DND-41 (cell line): ENCODE data around the gene CERS2.

Source experiments
- ATAC-seq: fragments of 200-7000 bp; cut with Tn5 transposase; 3 replicates; pipeline ENCODE4 v1.9.1; 2021; ENCODE audit warnings: low read depth; ENCODE audit not compliant: insufficient read depth
- DNase-seq: peaks from one replicate; pipeline ENCODE4 v3.0.0-alpha.2; 2020
- H2AFZ ChIP-seq: 2 replicates; pipeline ENCODE4 v1.6.0; 2012; ENCODE audit warnings: low read depth, low read length
- H3K27ac ChIP-seq: 2 replicates; pipeline ENCODE4 v1.5.1; 2012; ENCODE audit warnings: low read length, inconsistent platforms
- H3K27me3 ChIP-seq: fragments of 200-600 bp; sonication (generic); 2 replicates; pipeline ENCODE4 v1.6.0; 2012; ENCODE audit warnings: low read length, mild to moderate bottlenecking, inconsistent platforms; ENCODE audit not compliant: insufficient read depth, poor library complexity
- H3K36me3 ChIP-seq: 2 replicates; pipeline ENCODE4 v1.5.1; 2012; ENCODE audit warnings: low read length, inconsistent platforms; ENCODE audit not compliant: insufficient read depth
- H3K4me1 ChIP-seq: 2 replicates; pipeline ENCODE4 v1.5.1; 2012; ENCODE audit warnings: mild to moderate bottlenecking, low read length; ENCODE audit not compliant: insufficient read depth
- H3K4me2 ChIP-seq: 2 replicates; pipeline ENCODE4 v1.6.0; 2012; ENCODE audit warnings: mild to moderate bottlenecking, moderate library complexity, low read length, inconsistent platforms; ENCODE audit not compliant: insufficient read depth
- H3K4me3 ChIP-seq, 2 experiments: fragments of 200-600 bp in 1 of 2; shearing (Covaris generic) in 1 of 2; 2 replicates each; pipeline ENCODE4 v1.5.1; 2012 to 2016; ENCODE audit warnings: inconsistent platforms in 2 of 2, low read length in 2 of 2, mild to moderate bottlenecking in 2 of 2, low read depth in 1 of 2, moderate library complexity in 1 of 2
- H3K79me2 ChIP-seq: 2 replicates; pipeline ENCODE4 v1.6.0; 2012; ENCODE audit warnings: low read length, inconsistent platforms; ENCODE audit not compliant: insufficient read depth
- H3K9ac ChIP-seq: 2 replicates; pipeline ENCODE4 v1.6.0; 2012; ENCODE audit warnings: low read depth, mild to moderate bottlenecking, inconsistent platforms, low read length, moderate library complexity
- H3K9me3 ChIP-seq: 2 replicates; pipeline ENCODE4 v1.5.1; 2012; ENCODE audit warnings: low read length, moderate library complexity, mild to moderate bottlenecking, inconsistent platforms; ENCODE audit not compliant: insufficient read depth, severe bottlenecking
- H4K20me1 ChIP-seq: 2 replicates; pipeline ENCODE4 v1.6.0; 2012; ENCODE audit warnings: low read length; ENCODE audit not compliant: insufficient read depth
- CTCF ChIP-seq: IDR thresholded peaks from 2 replicates; pipeline ENCODE4 v1.5.1; 2012; ENCODE audit warnings: borderline replicate concordance, low read length, moderate library complexity, mild to moderate bottlenecking; ENCODE audit not compliant: poor library complexity, severe bottlenecking; ENCODE audit errors: extremely low read depth
- EZH2 ChIP-seq: IDR thresholded peaks from 3 replicates; pipeline ENCODE4 v1.6.1; 2012; ENCODE audit warnings: borderline replicate concordance, low read depth, mild to moderate bottlenecking, moderate library complexity, low read length, inconsistent platforms; ENCODE audit not compliant: severe bottlenecking

CERS2 gene

GRCh38 chr1:151006327-151007052, 31.9 kb upstream of the CERS2 start, which contains the start of gene MINDY1:
MINDY1 (minus strand) TSS chr1:151006902; CDS start chr1:151002617, 4,285 bp downstream.
- H2AFZ ChIP-seq: peak within 1 kb of the TSS; percentile 87
- peak within 1 kb of the TSS; percentile 70 for H3K9ac ChIP-seq
- peaks cover 29% of the 10 kb centered on the region for H3K79me2 ChIP-seq
- H3K27ac ChIP-seq: peak within 1 kb of the TSS; percentile 84
- ATAC-seq: peak; percentile 69
- H3K4me1 ChIP-seq: peaks cover 80% of the 10 kb centered on the region
- H3K4me2 ChIP-seq: peak within 1 kb of the TSS; percentile 88
- H3K9me3 ChIP-seq: no peaks in the 10 kb centered on the region
- TF ChIP-seq EZH2: no peak
- TF ChIP-seq CTCF: peak; percentile 67
- peak; percentile 62 for DNase-seq
- no peaks in the 10 kb centered on the region for H3K27me3 ChIP-seq
- peak within 1 kb of the TSS; percentile 3 to 73; a peak in 3 of 4 replicates for H3K4me3 ChIP-seq
- H4K20me1 ChIP-seq: no peaks in the 10 kb centered on the region
- H3K36me3 ChIP-seq: peaks cover 3% of the 10 kb centered on the region; the same call in 1 of the 2 replicates

DNA sequence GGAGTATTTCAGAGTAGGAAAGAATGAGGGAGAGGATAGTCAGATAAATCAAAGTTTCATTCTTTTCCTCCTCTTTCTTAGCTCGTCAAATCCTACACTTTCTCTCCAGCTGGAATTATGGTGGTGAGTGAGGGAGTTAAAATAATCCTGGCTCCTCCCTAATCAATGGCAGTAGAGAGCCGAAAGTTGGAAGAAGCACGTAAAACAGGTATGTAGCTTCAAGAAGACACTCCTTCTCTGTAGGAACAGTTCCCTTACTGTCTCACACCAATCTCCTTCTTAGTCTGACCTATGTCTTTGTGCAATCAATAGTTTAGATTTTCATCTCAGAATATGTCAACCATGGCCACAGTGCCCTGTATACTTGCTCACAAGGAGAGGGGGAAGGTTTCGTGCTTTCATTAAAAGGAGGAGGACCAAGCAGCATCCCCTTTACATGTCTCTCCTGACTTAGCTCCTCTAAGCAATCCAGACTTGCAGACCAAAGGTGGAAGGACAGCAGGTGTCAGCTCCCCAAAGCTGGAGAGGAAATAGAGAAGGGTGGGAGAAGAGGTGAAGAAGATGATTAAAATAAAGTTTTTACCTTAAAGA, 31.2 kb upstream of the CERS2 start:
- no peaks in the 10 kb centered on the region for H4K20me1 ChIP-seq
- no peak for ATAC-seq
- no peaks in the 10 kb centered on the region for H3K9me3 ChIP-seq
- H3K79me2 ChIP-seq: peaks cover 24% of the 10 kb centered on the region
- peak overlapping the region; percentile 3 to 62; a peak in 3 of 4 replicates for H3K4me3 ChIP-seq
- H3K4me2 ChIP-seq: peak overlapping the region; percentile 88
- H3K4me1 ChIP-seq: peaks cover 74% of the 10 kb centered on the region
- H3K9ac ChIP-seq: peak overlapping the region; percentile 56
- H3K27ac ChIP-seq: peak overlapping the region; percentile 84
- no peaks in the 10 kb centered on the region for H3K27me3 ChIP-seq
- peaks cover 3% of the 10 kb centered on the region; the same call in 1 of the 2 replicates for H3K36me3 ChIP-seq
- peak overlapping the region; percentile 87 for H2AFZ ChIP-seq
- TF ChIP-seq CTCF (no peak), EZH2 (no peak)
- no peak for DNase-seq

DNA sequence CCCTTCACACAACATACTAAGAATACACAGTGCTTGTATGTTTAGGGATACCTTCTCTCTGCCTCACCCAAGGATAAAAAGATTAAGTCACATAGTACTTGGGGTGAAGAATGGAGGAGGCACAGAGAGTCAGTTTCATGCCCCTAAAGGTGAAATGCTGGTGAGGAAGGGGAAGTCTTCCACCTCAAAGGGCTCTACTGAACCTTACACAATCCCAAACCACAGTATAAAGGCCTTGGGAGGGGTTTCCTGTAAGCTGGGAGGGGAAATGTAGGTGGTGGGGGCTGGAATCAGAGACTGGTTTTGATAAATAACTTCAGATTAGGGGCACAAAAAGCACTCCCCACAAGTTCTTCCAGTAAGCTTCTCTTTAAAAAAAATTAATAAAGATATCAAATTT, 28.5 kb upstream of the CERS2 start:
- DNase-seq (peak; percentile 53), ATAC-seq (peak; percentile 56)
- Histone ChIP-seq H3K79me2 (no peaks in the 10 kb centered on the region), H3K4me1 (peaks cover 53% of the 10 kb centered on the region), H3K36me3 (no peaks in the 10 kb centered on the region; the same call in 1 of the 2 replicates), H3K27ac (peak overlapping the region; percentile 4; the same call in 1 of the 2 replicates), H2AFZ (no peak overlapping the region), H3K9me3 (no peaks in the 10 kb centered on the region), H3K27me3 (no peaks in the 10 kb centered on the region), H3K4me2 (peak overlapping the region; percentile 26), H3K9ac (no peak overlapping the region), H4K20me1 (no peaks in the 10 kb centered on the region), H3K4me3 (no peak overlapping the region)
- TF ChIP-seq EZH2 (no peak), CTCF (no peak)
